Thoracic aorta (tissue), 2 donors: Measurements from ENCODE around the gene SCYGR2. TPM values are rescaled to one million over a fixed set of nuclear protein-coding genes. Genes with fewer than 3 reads are reported as not detected.

Source experiments
- ATAC-seq: fragments of 150-250 bp; one replicate; pipeline ENCODE4 v1.8.0; 2017; ENCODE audit warnings: low read depth; ENCODE audit not compliant: insufficient number of reproducible peaks, low FRiP score
- DNase-seq: peaks from one replicate; pipeline ENCODE4 v3.0.0-alpha.2; 2020; ENCODE audit warnings: low spot score
- H3K27ac ChIP-seq, 2 donors: fragments of 200-600 bp; sonication (generic); 1 replicate in 1 of 2; 2 replicates in 1 of 2; pipeline ENCODE4 v1.5.1; 2016; ENCODE audit warnings: mild to moderate bottlenecking in 2 of 2, moderate library complexity in 2 of 2
- H3K27me3 ChIP-seq: fragments of 200-600 bp; sonication (generic); replicated peaks from 2 replicates; pipeline ENCODE4 v1.6.0; 2016; ENCODE audit warnings: mild to moderate bottlenecking; ENCODE audit not compliant: insufficient read depth
- H3K36me3 ChIP-seq: fragments of 200-600 bp; sonication (generic); one replicate; pipeline ENCODE4 v1.5.1; 2016
- H3K4me1 ChIP-seq, 2 donors: fragments of 200-600 bp; sonication (generic); 1 replicate in 1 of 2; 2 replicates in 1 of 2; pipeline versions ENCODE4 v1.5.1 to v1.6.0; 2016; ENCODE audit warnings: low read depth in 2 of 2, mild to moderate bottlenecking in 1 of 2; ENCODE audit not compliant: control insufficient read depth in 1 of 2
- H3K4me3 ChIP-seq: fragments of 200-600 bp; sonication (generic); 2 replicates; pipeline ENCODE4 v1.5.1; 2016; ENCODE audit warnings: mild to moderate bottlenecking
- H3K9me3 ChIP-seq: fragments of 200-600 bp; sonication (generic); 2 replicates; pipeline ENCODE4 v1.5.1; 2016
- CTCF ChIP-seq: fragments of 200-600 bp; sonication (generic); IDR thresholded peaks from one replicate; pipeline ENCODE4 v1.5.1; 2019; ENCODE audit warnings: antibody characterized with exemption
- total RNA-seq, 2 donors: library from RNA; depleted of rRNA; stranded (reverse); fragments of >200 nt; gene quantifications; one replicate each; pipeline versions ENCODE4 v1.1.0 to v1.2.3, GENCODE V29; 2016

SCYGR2 gene
- total RNA-seq, 2 donors from 2014 or later = not detected

- DNase-seq (no peak), ATAC-seq (no peak)
- no peaks in the 10 kb centered on the region for H3K36me3 ChIP-seq
- no peak overlapping the region for H3K4me3 ChIP-seq
- no peaks in the 10 kb centered on the region for H3K27me3 ChIP-seq
- no peak for TF ChIP-seq CTCF
- peaks cover 11% of the 10 kb centered on the region for H3K9me3 ChIP-seq
- H3K4me1 ChIP-seq = no peaks in the 10 kb centered on the region
- H3K27ac ChIP-seq = no peak overlapping the region
These were observed 18.9 kb upstream of the SCYGR2 start for GRCh38 chr2:227579791-227580190.

DNA sequence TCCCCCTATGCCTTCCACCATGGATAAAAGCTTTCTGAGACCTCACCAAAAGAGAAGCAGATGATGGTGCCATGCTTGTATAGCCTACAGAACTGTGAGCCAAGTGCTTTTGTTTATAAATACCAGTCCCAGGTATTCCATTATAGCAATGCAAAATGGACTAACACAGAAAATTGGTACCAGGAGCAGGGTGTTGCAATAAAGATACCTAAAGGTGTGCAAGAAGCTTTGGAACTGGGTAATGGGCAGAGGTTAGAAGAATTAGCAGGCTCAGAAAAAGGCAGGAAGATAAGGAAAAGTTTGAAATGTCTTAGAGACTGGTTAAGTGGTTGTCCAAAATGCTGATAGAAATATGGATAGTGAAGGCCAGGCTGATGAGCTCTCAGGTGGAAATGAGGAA is 16.3 kb upstream of the SCYGR2 start:
- TF ChIP-seq CTCF = no peak

DNA sequence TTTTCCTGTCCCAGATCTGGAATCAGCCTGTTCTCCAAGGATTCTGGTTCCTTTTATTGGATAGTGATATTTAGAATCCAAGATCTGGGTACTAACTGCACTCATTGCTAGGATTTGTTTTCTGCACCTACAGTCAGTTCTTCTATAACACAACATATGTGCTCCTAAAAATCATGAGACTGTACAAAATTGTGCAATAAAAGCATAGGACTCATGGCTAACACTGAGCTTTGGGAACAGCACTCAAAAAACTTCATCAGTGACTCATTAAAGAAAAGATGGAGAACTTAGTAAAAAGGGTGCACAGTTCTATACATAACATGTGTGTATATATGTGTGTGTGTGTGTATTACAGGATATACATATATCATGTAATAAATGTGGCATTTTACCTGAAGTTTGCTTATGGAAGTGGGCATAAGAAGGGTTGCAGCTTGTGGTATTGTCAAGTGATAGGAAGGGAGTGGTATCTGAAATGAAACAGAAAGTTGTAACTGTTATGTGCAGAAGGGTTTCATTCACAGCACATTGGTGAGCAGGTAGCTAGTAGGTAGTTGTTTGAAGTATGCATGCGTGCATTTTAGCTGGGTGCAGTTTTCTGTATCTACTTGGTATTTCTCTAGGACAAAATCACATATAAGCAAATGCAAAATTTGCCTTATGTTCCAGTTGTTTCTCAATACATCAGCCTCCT is 5.9 kb upstream of the SCYGR2 start:
- Histone ChIP-seq H3K27ac (no peak overlapping the region), H3K4me1 (no peaks in the 10 kb centered on the region), H3K27me3 (no peaks in the 10 kb centered on the region), H3K4me3 (no peak overlapping the region), H3K36me3 (no peaks in the 10 kb centered on the region), H3K9me3 (no peaks in the 10 kb centered on the region)
- ATAC-seq = no peak
- DNase-seq = no peak
- TF ChIP-seq CTCF = no peak

More for the DNA sequence above, 16.3 kb upstream of the SCYGR2 start:
- ATAC-seq (no peak), DNase-seq (no peak)
- H3K27me3 ChIP-seq = no peaks in the 10 kb centered on the region
- H3K4me1 ChIP-seq = no peaks in the 10 kb centered on the region
- no peaks in the 10 kb centered on the region for H3K36me3 ChIP-seq
- no peak overlapping the region for H3K27ac ChIP-seq
- H3K4me3 ChIP-seq = no peak overlapping the region
- H3K9me3 ChIP-seq = peaks cover 11% of the 10 kb centered on the region

DNA sequence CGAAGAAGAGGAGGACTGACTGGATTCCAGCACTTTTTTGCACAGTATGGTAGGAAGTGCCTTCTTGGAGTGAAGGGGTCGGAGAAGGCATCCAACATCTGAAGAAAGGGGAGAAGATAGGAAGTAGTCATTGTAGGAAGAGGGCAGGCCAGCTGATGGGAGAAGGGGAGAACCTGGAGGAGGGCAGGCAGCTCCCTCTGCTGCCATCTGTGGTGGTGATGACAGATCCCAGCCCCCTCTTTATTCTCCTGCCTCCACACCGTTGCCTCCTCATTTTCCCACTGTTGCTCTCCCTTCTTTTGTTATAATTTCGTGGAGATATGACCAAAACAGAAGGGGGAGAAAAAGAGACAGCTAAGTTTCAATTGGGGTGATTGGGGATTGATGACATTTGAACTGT is 2.9 kb upstream of the SCYGR2 start:
- TF ChIP-seq CTCF = no peak
- H3K27me3 ChIP-seq = no peaks in the 10 kb centered on the region
- no peaks in the 10 kb centered on the region for H3K36me3 ChIP-seq
- H3K4me3 ChIP-seq = no peak overlapping the region
- DNase-seq = no peak
- no peak overlapping the region for H3K27ac ChIP-seq
- H3K4me1 ChIP-seq = no peaks in the 10 kb centered on the region
- ATAC-seq = no peak
- no peaks in the 10 kb centered on the region for H3K9me3 ChIP-seq

GRCh38 chr2:227597036-227597435 is 1.7 kb upstream of the SCYGR2 start:
- H3K4me1 ChIP-seq = no peaks in the 10 kb centered on the region
- no peak overlapping the region for H3K27ac ChIP-seq
- ATAC-seq (no peak), DNase-seq (no peak)
- H3K36me3 ChIP-seq = no peaks in the 10 kb centered on the region
- TF ChIP-seq CTCF = no peak
- no peaks in the 10 kb centered on the region for H3K27me3 ChIP-seq
- H3K9me3 ChIP-seq = no peaks in the 10 kb centered on the region
- no peak overlapping the region for H3K4me3 ChIP-seq
